ENCODE results near the gene RGS9BP. TPM values are rescaled to one million over a fixed set of nuclear protein-coding genes. Genes with fewer than 3 reads are reported as not detected.
"Not testable (repeated sequence)": the region's sequence is repeated elsewhere in the genome, so short reads cannot be mapped to it uniquely, and the experiment has no call there.

The RGS9BP gene
- total and polyA plus RNA-seq, 2 donors: 1.0 to 1.3 TPM

DNA sequence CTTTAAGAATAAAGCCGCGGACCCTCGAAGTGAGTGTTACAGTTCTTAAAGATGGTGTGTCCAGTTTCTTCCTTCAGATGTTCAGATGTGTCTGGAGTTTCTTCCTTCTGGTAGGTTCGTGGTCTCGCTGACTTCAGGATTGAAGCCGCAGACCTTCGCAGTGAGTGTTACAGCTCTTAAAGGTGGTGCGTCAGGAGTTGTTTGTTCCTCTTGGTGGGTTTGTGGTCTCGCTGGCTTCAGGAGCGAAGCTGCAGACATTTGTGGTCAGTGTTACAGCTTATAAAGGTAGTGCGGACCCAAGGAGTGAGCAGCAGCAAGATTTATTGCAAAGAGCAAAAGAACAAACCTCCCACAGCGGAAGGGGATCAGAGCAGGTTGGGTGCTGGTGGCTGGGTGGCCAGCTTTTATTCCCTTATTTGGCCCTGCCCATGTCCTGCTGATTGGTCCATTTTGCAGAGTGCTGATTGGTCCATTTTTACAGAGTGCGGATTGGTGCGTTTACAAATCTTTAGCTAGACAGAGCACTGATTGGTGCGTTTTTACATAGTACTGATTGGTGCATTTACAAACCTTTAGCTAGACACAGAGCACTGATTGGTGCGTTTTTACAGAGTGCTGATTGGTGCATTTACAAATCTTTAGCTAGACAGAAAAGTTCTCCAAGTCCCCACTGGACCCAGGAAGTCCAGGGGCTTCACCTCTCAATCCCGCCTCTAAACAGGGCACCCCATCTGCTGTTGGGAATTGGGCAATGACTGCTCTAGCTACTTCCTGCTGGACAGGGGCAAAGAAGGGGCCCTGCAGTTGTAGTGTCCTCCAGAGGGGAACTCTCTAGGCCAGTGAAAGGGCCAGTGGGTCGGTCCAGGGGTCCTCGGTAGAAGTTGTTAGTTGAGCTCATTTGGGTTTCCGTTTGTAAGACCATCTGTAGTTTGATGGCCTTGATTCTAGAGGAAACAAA lies 17.8 kb downstream of the RGS9BP start:
- H3K4me3 ChIP-seq (ENCODE audit: low read depth, low read length): peak overlapping the region; percentile 85
- not testable (repeated sequence) for H3K36me3 ChIP-seq (ENCODE audit: insufficient read depth); DNase-seq (ENCODE audit: extremely low spot score); H3K27ac ChIP-seq (ENCODE audit: low read depth); H3K4me1 ChIP-seq (ENCODE audit: insufficient read depth)
- WGBS: 90% methylated on average over 20 of the region's 20 CpGs

DNA sequence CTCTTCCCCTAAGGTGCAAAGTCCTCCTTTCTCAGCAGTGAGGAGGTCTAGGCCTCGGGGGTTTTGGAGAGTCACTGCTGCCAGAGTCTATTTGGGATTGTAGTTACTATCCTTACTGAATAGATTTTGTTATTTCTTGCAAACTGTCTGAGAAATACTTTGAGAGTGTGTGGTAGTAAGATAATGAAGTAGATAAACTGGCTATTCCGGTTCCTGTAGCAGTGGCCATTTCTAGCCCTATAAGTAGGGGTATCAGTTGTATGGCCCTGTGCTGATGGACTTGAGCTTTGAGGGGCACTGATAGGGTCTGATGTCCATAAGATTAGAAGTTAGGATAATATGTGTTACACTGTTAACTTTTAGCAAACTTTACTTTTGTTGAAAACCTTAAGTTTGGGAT lies 18.7 kb downstream of the RGS9BP start:
- not testable (repeated sequence) for H3K4me3 ChIP-seq (ENCODE audit: low read depth, low read length); H3K27ac ChIP-seq (ENCODE audit: low read depth); H3K4me1 ChIP-seq (ENCODE audit: insufficient read depth); H3K36me3 ChIP-seq (ENCODE audit: insufficient read depth); DNase-seq (ENCODE audit: extremely low spot score)
- WGBS: 81% methylated on average over 2 of the region's 2 CpGs

DNA sequence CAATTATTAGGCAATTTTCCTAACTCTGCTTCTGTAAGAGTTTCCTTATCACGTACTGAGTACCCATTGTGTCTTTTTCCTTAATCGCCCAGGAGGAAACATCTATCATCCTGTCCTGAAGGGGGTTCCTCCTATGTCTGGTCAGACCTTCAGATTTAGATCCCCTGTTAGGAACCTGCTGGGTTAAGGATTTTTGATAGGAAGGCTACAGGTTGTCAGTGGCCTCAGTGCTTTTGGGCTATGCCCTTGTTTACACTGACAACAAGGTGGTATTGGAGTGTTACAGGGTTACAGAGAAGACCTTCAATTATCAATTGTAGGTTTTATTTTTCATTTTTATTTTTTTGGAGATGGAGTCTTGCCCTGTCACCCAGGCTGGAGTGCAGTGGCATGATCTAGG lies 19.2 kb downstream of the RGS9BP start:
- not testable (repeated sequence) for H3K4me1 ChIP-seq (ENCODE audit: insufficient read depth); H3K36me3 ChIP-seq (ENCODE audit: insufficient read depth); H3K27ac ChIP-seq (ENCODE audit: low read depth); H3K4me3 ChIP-seq (ENCODE audit: low read depth, low read length); DNase-seq (ENCODE audit: extremely low spot score)
- WGBS: 64% methylated on average over 2 of the region's 2 CpGs

DNA sequence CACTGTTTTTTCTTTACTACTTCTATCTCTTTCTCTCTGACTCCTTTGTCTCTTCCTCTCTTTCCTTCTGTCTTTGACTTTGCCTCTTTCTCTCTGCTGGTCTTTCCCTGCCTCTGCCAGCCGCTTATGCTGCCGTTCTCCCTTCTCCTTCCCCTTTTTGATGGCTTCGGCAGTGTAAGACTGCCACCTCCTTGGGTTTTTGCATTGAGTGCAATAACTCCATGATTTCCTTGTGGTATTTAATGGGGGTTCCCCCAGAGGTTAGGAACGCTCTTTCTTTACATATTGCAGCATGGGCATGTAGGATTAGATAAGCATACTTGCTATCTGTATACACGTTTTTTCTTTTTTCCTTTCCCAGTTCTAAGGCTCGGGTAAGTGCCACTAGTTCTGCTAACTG lies 19.9 kb downstream of the RGS9BP start:
- H3K36me3 ChIP-seq (ENCODE audit: insufficient read depth); H3K27ac ChIP-seq (ENCODE audit: low read depth); DNase-seq (ENCODE audit: extremely low spot score); H3K4me1 ChIP-seq (ENCODE audit: insufficient read depth); H3K4me3 ChIP-seq (ENCODE audit: low read depth, low read length): not testable (repeated sequence)
- WGBS: 81% methylated on average over 6 of the region's 6 CpGs

DNA sequence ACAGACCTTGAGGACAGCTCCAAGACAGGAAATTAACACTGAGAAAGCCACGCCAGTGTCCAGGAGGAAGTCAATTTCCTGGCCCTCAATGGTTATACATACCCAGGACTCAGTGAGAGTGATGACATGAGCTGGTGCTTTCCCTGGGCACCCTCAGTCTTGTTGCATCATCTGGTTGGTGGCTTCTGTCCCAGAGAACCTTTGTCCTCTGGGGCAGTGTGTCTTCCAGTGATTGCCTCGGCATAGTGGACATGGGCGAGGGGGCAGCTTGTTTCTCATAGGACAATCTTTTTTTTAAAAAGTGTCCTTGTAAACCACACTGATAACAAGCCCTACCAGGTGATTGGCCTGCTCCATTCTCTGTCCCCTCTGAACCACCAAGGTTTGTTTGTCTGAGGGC lies 21.1 kb downstream of the RGS9BP start:
- not testable (repeated sequence) for H3K27ac ChIP-seq (ENCODE audit: low read depth); H3K36me3 ChIP-seq (ENCODE audit: insufficient read depth); H3K4me3 ChIP-seq (ENCODE audit: low read depth, low read length); DNase-seq (ENCODE audit: extremely low spot score); H3K4me1 ChIP-seq (ENCODE audit: insufficient read depth)
- 85% methylated on average over 3 of the region's 3 CpGs for WGBS

DNA sequence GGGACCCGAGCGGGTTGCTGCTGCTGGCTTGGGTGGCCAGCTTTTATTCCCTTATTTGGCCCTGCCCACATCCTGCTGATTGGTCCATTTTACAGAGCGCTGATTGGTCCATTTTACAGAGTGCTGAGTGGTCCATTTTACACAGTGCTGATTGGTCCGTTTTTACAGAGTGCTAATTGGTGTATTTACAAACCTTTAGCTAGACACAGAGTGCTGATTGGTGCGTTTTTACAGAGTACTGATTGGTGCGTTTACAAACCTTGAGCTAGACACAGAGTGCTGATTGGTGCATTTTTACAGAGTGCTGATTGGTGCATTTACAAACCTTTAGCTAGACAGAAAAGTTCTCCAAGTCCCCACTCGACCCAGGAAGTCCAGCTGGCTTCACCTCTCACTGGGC lies 24.5 kb downstream of the RGS9BP start:
- H3K36me3 ChIP-seq (ENCODE audit: insufficient read depth); H3K27ac ChIP-seq (ENCODE audit: low read depth); H3K4me3 ChIP-seq (ENCODE audit: low read depth, low read length); DNase-seq (ENCODE audit: extremely low spot score); H3K4me1 ChIP-seq (ENCODE audit: insufficient read depth): not testable (repeated sequence)
- 97% methylated on average over 7 of the region's 7 CpGs for WGBS

DNA sequence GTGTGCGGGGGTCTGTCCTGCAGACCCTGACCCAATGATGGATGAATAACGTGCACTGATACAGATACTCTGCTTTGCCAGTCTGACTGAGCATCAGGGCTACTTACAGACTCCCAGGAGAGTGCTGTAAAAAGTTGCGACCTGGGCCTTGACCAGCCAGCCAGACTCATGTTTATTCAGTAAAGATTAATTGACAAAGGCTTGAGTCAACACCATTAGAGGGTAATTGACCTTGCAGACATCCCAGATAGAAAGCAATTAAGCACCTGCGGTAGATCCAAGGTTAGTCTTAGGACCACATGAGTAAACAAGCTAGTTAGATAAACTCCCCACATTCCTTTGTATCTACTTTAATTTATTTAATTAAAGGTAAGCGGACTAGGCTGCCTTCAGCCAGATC lies 26.4 kb downstream of the RGS9BP start:
- Histone ChIP-seq H3K27ac (ENCODE audit: low read depth) (no peak overlapping the region), H3K4me1 (ENCODE audit: insufficient read depth) (no peaks in the 10 kb centered on the region), H3K4me3 (ENCODE audit: low read depth, low read length) (no peak overlapping the region), H3K36me3 (ENCODE audit: insufficient read depth) (no peaks in the 10 kb centered on the region)
- DNase-seq (ENCODE audit: extremely low spot score): no peak
- whole genome bisulfite sequencing: 79% methylated on average over 5 of the region's 5 CpGs

DNA sequence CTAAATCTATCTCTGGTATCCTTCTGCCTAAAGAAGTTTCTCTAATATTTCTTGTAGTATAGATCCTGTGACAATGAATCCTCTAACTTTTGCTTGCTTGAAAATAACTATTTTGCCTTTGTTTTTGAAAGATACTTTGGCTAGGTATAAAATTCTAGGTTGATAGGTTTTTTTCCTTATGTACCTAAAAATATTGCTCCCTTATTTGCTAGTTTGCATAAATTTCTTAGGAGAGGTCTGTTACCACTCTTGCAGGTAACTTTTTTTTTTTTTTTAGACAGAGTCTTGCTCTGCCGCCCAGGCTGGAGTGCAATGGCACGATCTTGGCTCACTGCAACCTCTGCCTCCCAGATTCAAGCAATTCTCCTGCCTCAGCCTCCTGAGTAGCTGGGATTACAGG lies 28.4 kb downstream of the RGS9BP start:
- not testable (repeated sequence) for H3K27ac ChIP-seq (ENCODE audit: low read depth); H3K36me3 ChIP-seq (ENCODE audit: insufficient read depth); H3K4me3 ChIP-seq (ENCODE audit: low read depth, low read length); DNase-seq (ENCODE audit: extremely low spot score); H3K4me1 ChIP-seq (ENCODE audit: insufficient read depth)
- 94% methylated on average over 2 of the region's 2 CpGs for WGBS

DNA sequence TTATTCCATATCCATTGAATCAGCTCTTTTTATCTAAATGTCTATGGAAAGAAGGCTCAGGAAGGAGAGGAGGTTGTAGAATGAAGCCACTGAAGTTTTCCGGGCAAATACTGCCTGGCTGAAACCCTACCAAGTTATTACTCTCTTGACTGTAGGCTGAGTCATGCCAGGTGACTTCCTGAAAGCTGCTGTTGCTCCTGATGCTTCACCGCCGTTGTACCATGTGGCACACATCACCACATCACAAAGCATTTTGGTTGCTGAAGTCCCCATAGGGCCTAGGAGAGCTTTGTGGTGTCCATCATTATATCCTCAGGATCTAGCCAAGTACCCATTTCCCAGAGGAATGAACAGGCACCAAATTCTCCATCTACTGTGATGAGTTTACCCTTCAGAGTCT lies 32.8 kb downstream of the RGS9BP start:
- peaks cover 2% of the 10 kb centered on the region for H3K36me3 ChIP-seq (ENCODE audit: insufficient read depth)
- H3K4me1 ChIP-seq (ENCODE audit: insufficient read depth): no peaks in the 10 kb centered on the region
- H3K4me3 ChIP-seq (ENCODE audit: low read depth, low read length): no peak overlapping the region
- H3K27ac ChIP-seq (ENCODE audit: low read depth): no peak overlapping the region
- DNase-seq (ENCODE audit: extremely low spot score): no peak
- WGBS: 78% methylated on average over 3 of the region's 3 CpGs

DNA sequence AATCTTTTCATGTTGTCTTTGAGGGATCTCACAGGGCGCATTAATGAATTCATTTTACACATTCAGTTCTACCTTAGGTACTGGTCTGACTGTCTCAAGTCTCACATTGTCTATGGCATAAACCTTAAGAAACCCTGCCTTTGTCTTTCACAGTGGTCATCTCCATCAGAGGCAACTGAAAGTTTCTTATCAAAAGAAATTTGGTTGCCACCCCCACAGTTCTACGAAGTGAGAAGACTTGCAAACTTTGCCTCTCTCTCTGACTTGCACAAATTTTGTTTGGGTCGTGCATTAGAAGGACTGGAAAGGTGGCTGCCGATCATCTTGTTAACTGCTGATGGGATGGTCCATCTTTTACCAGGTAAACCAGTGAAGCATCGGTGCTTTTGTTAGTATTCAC lies 33.4 kb downstream of the RGS9BP start:
- no peaks in the 10 kb centered on the region for H3K4me1 ChIP-seq (ENCODE audit: insufficient read depth)
- no peak overlapping the region for H3K4me3 ChIP-seq (ENCODE audit: low read depth, low read length)
- H3K27ac ChIP-seq (ENCODE audit: low read depth): no peak overlapping the region
- H3K36me3 ChIP-seq (ENCODE audit: insufficient read depth): peaks cover 2% of the 10 kb centered on the region
- WGBS: 93% methylated on average over 5 of the region's 5 CpGs
- no peak for DNase-seq (ENCODE audit: extremely low spot score)

DNA sequence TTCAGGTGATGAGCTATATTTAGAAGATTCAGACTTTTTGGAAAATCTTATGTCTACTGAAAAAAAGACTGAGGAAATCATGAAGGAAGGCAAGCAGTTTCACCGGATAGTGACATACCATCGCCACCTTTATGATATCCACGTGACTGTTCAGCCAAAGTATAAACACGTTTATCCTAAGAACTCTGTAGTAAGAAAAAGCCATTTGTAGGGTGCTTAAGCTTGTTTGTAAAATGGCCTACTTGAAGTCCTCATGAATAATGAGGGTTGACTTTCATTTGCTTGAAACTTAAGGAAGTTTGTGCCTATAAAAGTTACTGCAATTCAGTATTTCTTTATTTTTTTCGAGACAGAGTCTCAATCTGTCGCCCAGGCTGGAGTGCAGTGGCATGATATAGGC lies 36.1 kb downstream of the RGS9BP start:
- 87% methylated on average over 6 of the region's 6 CpGs for WGBS
- H3K4me1 ChIP-seq (ENCODE audit: insufficient read depth): no peaks in the 10 kb centered on the region
- DNase-seq (ENCODE audit: extremely low spot score): no peak
- peaks cover 2% of the 10 kb centered on the region for H3K36me3 ChIP-seq (ENCODE audit: insufficient read depth)
- no peak overlapping the region for H3K27ac ChIP-seq (ENCODE audit: low read depth)
- no peak overlapping the region for H3K4me3 ChIP-seq (ENCODE audit: low read depth, low read length)

DNA sequence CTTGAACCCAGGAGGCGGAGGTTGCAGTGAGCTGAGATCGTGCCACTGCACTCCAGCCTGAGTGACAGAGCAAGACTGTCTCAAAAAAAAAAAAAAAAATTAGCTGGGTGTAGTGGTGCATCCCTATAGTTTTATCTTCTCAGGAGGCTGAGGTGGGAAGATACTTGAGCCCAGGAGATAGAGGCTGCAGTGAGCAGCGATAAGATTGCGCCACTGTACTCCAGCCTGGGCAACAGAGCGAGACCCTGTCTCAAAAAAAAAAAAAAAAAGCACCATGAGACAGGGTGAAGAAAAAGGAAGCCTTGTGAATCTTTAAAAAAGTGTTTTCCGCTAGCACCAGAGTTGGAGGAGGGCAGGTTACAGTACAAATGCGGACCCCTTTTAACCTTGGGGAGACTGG lies 40.6 kb downstream of the RGS9BP start:
- not testable (repeated sequence) for H3K4me1 ChIP-seq (ENCODE audit: insufficient read depth); H3K36me3 ChIP-seq (ENCODE audit: insufficient read depth); H3K4me3 ChIP-seq (ENCODE audit: low read depth, low read length); H3K27ac ChIP-seq (ENCODE audit: low read depth); DNase-seq (ENCODE audit: extremely low spot score)
- WGBS: 98% methylated on average over 7 of the region's 7 CpGs

DNA sequence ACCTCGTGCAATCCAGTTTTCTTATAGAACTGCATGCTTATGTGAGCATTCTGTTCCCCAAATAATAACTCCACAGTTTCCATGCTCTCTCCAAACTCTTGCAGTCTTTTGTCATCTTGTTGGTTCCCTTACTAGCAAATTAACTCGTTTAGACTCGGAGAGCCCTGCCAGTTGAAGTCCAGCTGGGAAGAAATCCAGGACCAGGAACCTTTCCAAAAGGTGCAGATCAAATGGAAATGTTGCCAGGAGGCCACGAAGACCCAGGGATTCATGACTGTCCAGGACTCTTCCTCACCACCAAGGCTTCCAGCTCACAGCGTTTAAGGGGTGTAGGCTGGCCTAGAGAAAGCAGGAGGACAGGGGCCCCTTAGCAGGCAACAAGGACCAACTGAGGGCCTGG lies 41.8 kb downstream of the RGS9BP start:
- Histone ChIP-seq H3K4me1 (ENCODE audit: insufficient read depth) (no peaks in the 10 kb centered on the region), H3K36me3 (ENCODE audit: insufficient read depth) (peaks cover 2% of the 10 kb centered on the region), H3K27ac (ENCODE audit: low read depth) (no peak overlapping the region), H3K4me3 (ENCODE audit: low read depth, low read length) (no peak overlapping the region)
- no peak for DNase-seq (ENCODE audit: extremely low spot score)
- WGBS: 48% methylated on average over 5 of the region's 5 CpGs

DNA sequence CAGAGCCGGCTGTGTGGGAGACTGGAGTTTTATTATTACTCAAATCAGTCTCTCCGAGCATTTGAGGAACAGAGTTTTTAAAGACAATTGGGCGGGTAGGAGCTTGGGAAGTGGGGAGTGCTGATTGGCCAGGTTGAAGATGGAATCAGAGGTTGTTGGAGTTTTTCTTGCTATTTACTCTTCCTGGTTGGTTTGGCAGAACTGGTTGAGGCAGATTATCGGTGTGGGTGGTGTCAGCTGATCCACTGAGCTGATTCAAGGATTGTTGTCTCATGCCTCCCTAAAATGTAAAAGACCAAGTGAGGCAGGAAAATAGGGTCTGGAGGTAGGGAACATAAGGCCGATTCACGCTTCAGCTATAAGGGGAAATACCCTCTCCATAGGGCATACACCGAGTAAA lies 42.6 kb downstream of the RGS9BP start:
- peak; percentile 42 for DNase-seq (ENCODE audit: extremely low spot score)
- Histone ChIP-seq H3K27ac (ENCODE audit: low read depth) (no peak overlapping the region), H3K36me3 (ENCODE audit: insufficient read depth) (no peaks in the 10 kb centered on the region), H3K4me3 (ENCODE audit: low read depth, low read length) (no peak overlapping the region), H3K4me1 (ENCODE audit: insufficient read depth) (no peaks in the 10 kb centered on the region)
- 84% methylated on average over 7 of the region's 7 CpGs for WGBS
